Endothelial cell of umbilical vein (primary cell): ENCODE results near the gene CPNE8. TPM values are rescaled to one million over a fixed set of nuclear protein-coding genes. Genes with fewer than 3 reads are reported as not detected.

Experiments
- BruUV-seq: library from RNA; stranded (reverse); fragments of 400-500 nt; replicated peaks from 2 replicates; lab custom pipeline; 2021; lab: Mats Ljungman, UMichigan
- CTCF ChIA-PET: fragments of 300-600, 350-600 bp; sonication (Branson Sonifier 250); formaldehyde crosslinking; loops from one replicate; lab custom pipeline; 2021; ENCODE audit warnings: antibody characterized with exemption, inconsistent platforms; lab: Charles Lee
- POLR2A ChIA-PET: fragments of 300-600, 350-600 bp; sonication (Branson Sonifier 250); formaldehyde crosslinking; loops from one replicate; lab custom pipeline; 2021; ENCODE audit warnings: antibody characterized with exemption, inconsistent platforms; lab: Charles Lee
- DNase-seq: peaks from one replicate; pipeline ENCODE4 v3.0.0-alpha.2; 2011; ENCODE audit warnings: low read depth, low spot score
- FAIRE-seq: peaks from 2 replicates; lab custom pipeline; 2011; peaks lifted over from hg19 to GRCh38; lab: Jason Lieb, UNC
- H2AFZ ChIP-seq: 2 replicates; pipeline ENCODE4 v1.6.0; 2012; ENCODE audit warnings: low read depth, low read length, control low read depth, inconsistent platforms
- H3K27ac ChIP-seq: 2 replicates; pipeline ENCODE4 v1.5.1; 2011; ENCODE audit warnings: low read depth, mild to moderate bottlenecking, control low read depth, low read length, moderate library complexity; ENCODE audit not compliant: insufficient read depth
- H3K27me3 ChIP-seq, 2 experiments: 2 replicates each; pipeline versions ENCODE4 v1.6.0 to v1.6.1; 2011; ENCODE audit warnings: low read length in 2 of 2, mixed read lengths in 1 of 2; ENCODE audit not compliant: control insufficient read depth in 2 of 2, insufficient read depth in 2 of 2
- H3K36me3 ChIP-seq, 2 experiments: 2 replicates in 1 of 2; 3 replicates in 1 of 2; pipeline ENCODE4 v1.5.1; 2011; ENCODE audit warnings: low read length in 2 of 2, mild to moderate bottlenecking in 1 of 2, moderate library complexity in 1 of 2; ENCODE audit not compliant: control insufficient read depth in 2 of 2, insufficient read depth in 2 of 2; ENCODE audit errors: extremely low read depth in 1 of 2
- H3K4me1 ChIP-seq: 3 replicates; pipeline ENCODE4 v1.5.1; 2011; ENCODE audit warnings: mild to moderate bottlenecking, low read length; ENCODE audit not compliant: control insufficient read depth, insufficient read depth; ENCODE audit errors: extremely low read depth
- H3K4me2 ChIP-seq: 2 replicates; pipeline ENCODE4 v1.6.1; 2011; ENCODE audit warnings: low read length, control low read depth, mixed read lengths; ENCODE audit not compliant: insufficient read depth
- H3K4me3 ChIP-seq, 3 experiments: fragments of 200-600 bp in 1 of 3; sonication (generic), shearing (Covaris generic) in 1 of 3; replicated peaks in 1 of 3; 2 replicates each; pipeline ENCODE4 v1.5.1; 2011 to 2016; ENCODE audit warnings: control low read depth in 3 of 3, low read length in 3 of 3, mild to moderate bottlenecking in 2 of 3, inconsistent platforms in 1 of 3, low read depth in 1 of 3, moderate library complexity in 1 of 3; ENCODE audit not compliant: insufficient read depth in 1 of 3
- H3K79me2 ChIP-seq: 2 replicates; pipeline ENCODE4 v1.6.0; 2012; ENCODE audit warnings: low read length, inconsistent platforms; ENCODE audit not compliant: control insufficient read depth, insufficient read depth
- H3K9ac ChIP-seq: replicated peaks from 2 replicates; pipeline ENCODE3; 2011; ENCODE audit warnings: low read length, control low read depth; ENCODE audit not compliant: insufficient read depth; ENCODE audit errors: extremely low read depth
- H3K9me1 ChIP-seq: replicated peaks from 3 replicates; pipeline ENCODE4 v1.6.0; 2011; ENCODE audit warnings: mild to moderate bottlenecking, low read length; ENCODE audit not compliant: control insufficient read depth, insufficient read depth; ENCODE audit errors: extremely low read depth
- H3K9me3 ChIP-seq: replicated peaks from 2 replicates; pipeline ENCODE4 v1.5.1; 2012; ENCODE audit warnings: low read length, inconsistent platforms; ENCODE audit not compliant: control insufficient read depth, insufficient read depth
- H4K20me1 ChIP-seq: replicated peaks from 2 replicates; pipeline ENCODE3; 2011; ENCODE audit warnings: mild to moderate bottlenecking, low read length; ENCODE audit not compliant: control insufficient read depth, insufficient read depth; ENCODE audit errors: extremely low read depth
- CTCF ChIP-seq, 2 donors: IDR thresholded peaks; 1 replicate in 1 of 2; 2 replicates in 1 of 2; pipeline ENCODE4 v1.5.1; 2011; ENCODE audit warnings: low read length in 2 of 2, mild to moderate bottlenecking in 2 of 2, moderate library complexity in 2 of 2, control low read depth in 1 of 2, inconsistent platforms in 1 of 2, low read depth in 1 of 2; ENCODE audit not compliant: insufficient read depth in 1 of 2; ENCODE audit errors: extremely low read depth in 1 of 2
- EZH2 ChIP-seq: IDR thresholded peaks from 2 replicates; pipeline ENCODE4 v1.6.1; 2012; ENCODE audit warnings: borderline replicate concordance, low read depth, mild to moderate bottlenecking, moderate library complexity, low read length, inconsistent platforms; ENCODE audit not compliant: severe bottlenecking
- FOS ChIP-seq: IDR thresholded peaks from 2 replicates; pipeline ENCODE4 v1.6.1; 2011; ENCODE audit warnings: mild to moderate bottlenecking, low read length, moderate library complexity, borderline replicate concordance; ENCODE audit not compliant: insufficient read depth
- GATA2 ChIP-seq: IDR thresholded peaks from 2 replicates; pipeline ENCODE4 v1.7.0; 2011; ENCODE audit warnings: low read depth, mild to moderate bottlenecking, moderate library complexity, mixed read lengths, low read length; ENCODE audit not compliant: insufficient read length, insufficient read depth
- JUN ChIP-seq: IDR thresholded peaks from 2 replicates; pipeline ENCODE4 v1.6.1; 2011; ENCODE audit warnings: borderline replicate concordance, low read depth; ENCODE audit not compliant: insufficient read length, insufficient read depth
- MAX ChIP-seq: IDR thresholded peaks from 2 replicates; pipeline ENCODE4 v1.6.1; 2011; ENCODE audit not compliant: insufficient read depth, insufficient read length
- MYC ChIP-seq: IDR thresholded peaks from one replicate; pipeline ENCODE4 v1.6.1; 2011; ENCODE audit warnings: mild to moderate bottlenecking, low read depth, low read length
- POLR2A ChIP-seq: IDR thresholded peaks from 2 replicates; pipeline ENCODE4 v1.6.1; 2012; ENCODE audit warnings: low read depth, mild to moderate bottlenecking, control low read depth, low read length
- POLR2AphosphoS5 ChIP-seq: IDR thresholded peaks from 2 replicates; pipeline ENCODE4 v1.6.1; 2012; ENCODE audit warnings: low read depth, mild to moderate bottlenecking, control low read depth, low read length, moderate library complexity; ENCODE audit not compliant: insufficient read depth
- dilution Hi-C: fragments of 300-500 bp; cut with MboI; formaldehyde crosslinking; loops from one replicate; pipeline ENCODE4 v1.15.0; 2019; ENCODE audit warnings: low sequenced_read_pairs; ENCODE audit not compliant: extremely low pct_ligation_motif_present
- intact Hi-C: fragments of 100-400 bp; cut with micrococcal nuclease; formaldehyde crosslinking; loops from one replicate; pipeline ENCODE4 v1.10.0; 2022
- polyA plus RNA-seq, 4 experiments: library from polyadenylated mRNA; depleted of rRNA in 3 of 4; stranded (reverse) in 3 of 4; unstranded in 1 of 4; fragments of >200 nt; gene quantifications; 2 replicates each; pipeline versions ENCODE4 v1.2.1 to v1.2.3, GENCODE V29; 2011 to 2012; ENCODE audit warnings: missing spikeins in 1 of 4
- total RNA-seq: library from RNA; stranded (reverse); gene quantifications from 2 replicates; pipeline ENCODE4 v1.2.3, GENCODE V29; 2021

The CPNE8 gene
- total and polyA plus RNA-seq, 2 donors (not counting 3 experiments of a cell fraction or from before 2014, with no cell fraction given), result 4.4 to 13.7 TPM

GRCh38 chr12:38721611-38722252, 183.7 kb downstream of the CPNE8 start:
- H3K9me1 ChIP-seq, result no peaks in the 10 kb centered on the region
- no peak overlapping the region for H2AFZ ChIP-seq
- peaks cover 0 to 1% of the 10 kb centered on the region in 2 experiments for H3K36me3 ChIP-seq
- no TSS peak for BruUV-seq
- ChIA-PET POLR2A (no interaction called here), CTCF (interaction anchor here (1.2 to 1.7 kb wide), 3 partner anchors 56 to 199 kb away, joined by 3 to 6 read pairs (median 4); no protein-coding TSS in a partner anchor)
- DNase-seq (no peak), FAIRE-seq (no peak)
- no peaks in the 10 kb centered on the region for H3K27me3 ChIP-seq
- intact Hi-C loops (no loop called here), dilution Hi-C loops (no loop called here)
- H3K4me2 ChIP-seq, result no peak overlapping the region
- H3K4me3 ChIP-seq, result no peak overlapping the region
- H3K9me3 ChIP-seq, result no peaks in the 10 kb centered on the region
- H3K4me1 ChIP-seq, result no peaks in the 10 kb centered on the region
- H3K27ac ChIP-seq, result no peak overlapping the region
- H4K20me1 ChIP-seq, result no peaks in the 10 kb centered on the region
- H3K9ac ChIP-seq, result no peak overlapping the region
- H3K79me2 ChIP-seq, result no peaks in the 10 kb centered on the region
- TF ChIP-seq MAX (no peak), GATA2 (no peak), FOS (no peak), MYC (no peak), CTCF (IDR thresholded peaks at IDR 0.05; ENCODE audit: extremely low read depth in 1 of 2, insufficient read depth in 1 of 2, low read depth in 1 of 2, low read length in 2 of 2) (no peak), JUN (no peak), EZH2 (no peak), POLR2AphosphoS5 (no peak), POLR2A (no peak)
